EL (cell line): ENCODE data around the gene C1RL.

Experiments used
- DNase-seq: peaks from one replicate; pipeline ENCODE4 v3.0.0-alpha.2; 2016

The C1RL gene

DNA sequence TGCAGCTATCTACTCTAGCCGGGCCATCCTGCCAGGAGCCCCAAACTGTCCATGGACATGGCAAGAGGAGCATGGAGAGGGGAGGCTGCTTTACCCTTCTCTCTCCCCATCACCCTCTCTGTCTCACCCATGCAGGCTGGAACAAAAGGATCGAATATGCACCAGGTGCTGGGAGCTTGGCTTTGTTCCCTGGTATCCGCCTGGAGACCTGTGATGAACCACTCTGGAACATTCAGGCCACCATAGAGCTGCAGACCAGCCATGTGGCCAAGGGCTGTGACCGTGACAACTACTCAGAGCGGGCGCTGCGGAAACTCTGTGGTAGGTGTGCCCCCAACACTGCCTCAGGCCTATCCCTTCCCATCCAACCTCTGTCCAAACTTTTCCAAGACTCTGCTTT is 27.1 kb upstream of the C1RL start:
- no peak for DNase-seq

- DNase-seq = no peak
Measured at GRCh38 chr12:7134396-7135166, 25.6 kb upstream of the C1RL start.

DNA sequence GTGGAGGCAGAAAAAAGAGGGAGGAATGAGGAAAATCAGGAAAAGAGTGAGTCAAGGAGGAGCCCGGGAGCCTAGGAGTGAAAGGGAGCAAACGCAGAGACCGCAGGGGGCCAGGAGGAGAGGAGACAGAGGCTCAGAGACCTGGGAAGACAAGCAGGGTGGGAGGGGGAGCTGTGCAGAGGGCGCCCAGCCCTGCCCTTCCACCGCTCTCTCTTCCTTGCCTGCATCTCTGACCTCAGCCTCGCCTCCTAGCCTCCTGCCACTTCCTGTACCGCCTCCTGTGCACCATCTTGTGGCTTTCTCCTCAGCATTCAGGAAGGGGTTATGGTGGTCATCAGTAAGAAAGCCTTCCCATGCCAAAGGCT is 22.5 kb upstream of the C1RL start:
- peak; percentile 17 for DNase-seq

DNA sequence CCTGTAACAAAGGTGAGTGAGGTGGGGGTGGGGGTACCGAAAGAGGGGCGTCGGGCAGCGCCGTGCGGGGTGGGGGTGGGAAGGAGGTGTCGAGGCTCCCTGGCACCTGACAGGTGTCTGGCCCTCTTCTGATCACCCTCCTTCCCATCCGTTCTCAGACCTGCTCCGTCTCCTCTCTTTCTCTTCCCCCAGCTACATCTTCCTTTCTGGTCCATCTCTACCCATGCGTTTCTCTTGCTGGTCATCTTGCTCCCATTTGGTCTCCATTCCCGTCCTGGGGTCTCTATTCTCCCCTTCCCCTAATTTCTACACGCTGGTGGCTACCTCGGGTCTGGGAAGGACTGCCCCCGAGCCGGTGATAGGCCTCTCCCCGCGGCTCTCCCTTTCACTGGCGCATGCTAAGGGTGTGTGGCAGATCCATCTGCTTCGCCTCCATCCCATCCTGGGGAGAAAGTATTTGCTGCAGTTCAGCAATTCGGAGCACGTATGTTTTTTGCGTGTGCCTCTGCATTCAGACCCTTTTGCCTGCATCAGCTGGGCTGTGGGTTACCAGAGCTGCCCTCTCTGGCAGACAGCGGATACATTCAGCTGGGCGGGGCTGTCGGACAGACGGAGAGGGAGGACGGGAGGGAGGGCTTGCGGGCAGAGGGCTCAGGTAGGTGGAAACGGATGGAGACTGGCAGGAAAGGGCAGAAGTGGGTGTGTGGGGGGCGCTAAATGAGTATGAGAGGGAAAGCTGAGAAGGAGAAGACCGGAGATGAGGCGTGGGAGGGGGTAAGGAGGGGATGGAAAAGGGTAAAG is 21.9 kb upstream of the C1RL start:
- DNase-seq = peak; percentile 64

GRCh38 chr12:7129872-7130691 is 21.1 kb upstream of the C1RL start, which contains the start of gene CLSTN3:
Gene CLSTN3, plus strand, starts transcription at chr12:7130371. Its CDS starts 278 bp downstream, at chr12:7130649.
- DNase-seq = peak; percentile 77

DNA sequence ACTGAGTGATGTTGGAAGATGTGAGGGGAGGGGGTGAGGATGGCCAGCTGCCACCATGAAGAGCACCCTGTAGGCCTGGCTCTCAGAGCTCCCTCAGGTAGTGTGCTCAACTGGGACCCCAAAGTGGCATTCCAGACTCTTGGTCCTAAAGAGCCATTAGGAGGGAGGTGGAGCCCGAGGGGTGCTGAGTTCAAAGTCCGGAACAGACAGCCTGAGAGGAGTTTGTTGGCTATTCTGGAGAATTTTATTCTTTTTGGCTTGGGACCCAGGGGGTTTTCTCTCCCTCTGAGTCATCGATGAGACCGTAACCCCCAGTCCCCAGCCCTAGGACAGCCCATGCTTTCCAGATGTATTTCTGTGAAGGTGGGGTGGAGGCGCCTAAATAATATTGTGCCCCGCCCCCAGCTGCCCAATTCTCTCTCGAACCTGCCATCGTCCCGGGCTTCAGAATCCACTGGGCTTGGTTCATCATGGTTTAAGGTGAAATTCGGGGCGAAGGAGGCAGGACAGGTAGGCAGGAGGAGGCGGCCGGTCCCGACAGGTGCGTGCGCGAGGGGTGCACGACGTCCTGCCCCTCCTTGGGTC is 20.4 kb upstream of the C1RL start:
- DNase-seq = no peak

DNA sequence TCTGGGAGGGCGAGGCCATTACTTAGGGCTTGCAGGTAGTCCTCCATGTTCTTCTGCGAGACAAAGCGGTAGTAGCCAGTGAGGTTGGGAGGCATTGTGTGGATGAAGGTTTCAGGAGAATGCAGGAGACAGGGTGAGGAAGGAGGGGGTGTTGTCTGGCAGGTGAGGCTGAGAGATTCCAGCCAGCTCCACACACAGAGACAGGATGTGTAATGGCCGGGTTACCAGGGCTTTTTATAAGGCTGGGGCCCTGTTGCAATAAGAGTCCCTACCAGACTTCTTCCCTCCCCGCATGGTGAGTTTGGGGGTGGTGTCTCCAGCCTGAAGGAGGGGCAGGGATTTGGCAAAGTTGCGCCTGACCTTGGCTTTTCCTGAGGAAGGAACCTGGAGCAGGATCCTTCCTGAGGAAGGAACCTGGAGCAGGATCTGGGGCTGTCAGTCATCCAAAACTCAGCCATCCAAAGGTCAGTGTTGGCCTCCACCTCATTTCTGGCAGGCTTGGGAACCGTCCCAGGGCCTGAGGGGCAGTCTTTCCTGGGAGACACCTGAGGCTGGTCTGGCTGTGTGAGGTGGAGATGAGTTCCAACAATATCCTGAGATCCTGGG is 19.8 kb upstream of the C1RL start, which contains the start of gene RBP5:
Gene RBP5, minus strand, starts transcription at position 209 of the 606 bp plus-strand sequence. Its CDS starts 114 bp downstream, at position 95.
- DNase-seq = no peak

DNA sequence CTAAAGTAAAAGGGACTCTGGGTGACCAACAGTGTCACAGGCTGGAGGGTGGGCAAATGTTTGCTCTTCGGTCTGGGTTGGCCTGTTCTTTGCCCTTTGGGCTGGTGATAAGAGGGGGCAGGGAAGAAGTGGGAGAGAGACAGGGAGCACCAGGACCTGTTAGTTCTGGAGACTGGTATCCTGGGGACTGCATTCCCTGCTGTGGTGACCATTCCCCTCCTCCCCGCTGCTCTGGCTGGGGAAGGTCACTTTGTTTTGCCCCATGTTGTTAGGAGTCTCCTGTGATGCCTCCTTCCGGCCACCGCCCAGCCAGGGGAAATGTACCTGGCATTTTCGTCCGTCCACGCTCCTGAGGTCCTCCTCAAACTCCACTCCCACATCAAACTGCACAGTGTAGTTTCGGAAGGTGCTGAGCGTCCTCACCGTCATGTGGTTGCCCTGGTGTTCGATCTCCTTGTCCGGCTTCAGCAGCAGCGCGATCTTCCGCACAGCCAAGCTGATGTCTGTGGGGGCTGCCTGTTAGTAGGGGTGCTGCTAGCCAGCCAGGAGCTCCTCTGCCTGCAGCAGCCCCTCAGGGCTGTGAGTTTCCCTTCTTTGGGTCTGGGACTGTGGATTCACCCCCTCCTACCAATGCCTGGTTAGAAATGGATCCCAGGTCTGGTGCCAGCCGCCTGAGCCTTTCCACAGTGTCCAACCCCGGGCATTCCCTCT is 19.1 kb upstream of the C1RL start:
- no peak for DNase-seq

DNA sequence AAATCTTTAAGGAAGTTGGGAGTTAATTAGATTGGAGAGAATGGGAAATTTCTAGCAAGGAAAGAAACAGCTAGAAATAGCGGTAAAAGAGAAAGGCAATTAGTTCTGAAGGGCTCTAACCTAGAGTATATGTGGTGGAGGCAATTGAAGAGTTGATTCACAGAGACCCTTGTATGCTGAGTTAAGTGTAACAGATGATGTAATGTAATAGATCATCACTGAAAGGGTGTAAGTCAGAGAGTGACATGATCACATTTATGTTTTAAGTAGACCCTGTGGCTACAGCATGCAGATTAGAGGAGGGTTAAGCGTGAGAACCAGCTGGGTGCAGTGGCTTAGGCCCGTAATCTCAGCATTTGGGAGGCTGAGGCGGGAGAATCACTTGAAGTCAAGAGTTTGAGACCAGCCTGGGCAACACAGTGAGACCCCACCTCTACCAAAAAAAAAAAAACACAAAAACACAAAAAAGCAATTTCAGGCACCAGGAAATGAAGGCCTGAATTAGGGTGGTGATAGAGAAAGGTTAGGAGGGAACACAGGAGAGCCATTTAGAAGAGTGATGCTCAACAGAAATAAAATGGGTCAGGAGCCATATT is 16.7 kb upstream of the C1RL start:
- DNase-seq = no peak

DNA sequence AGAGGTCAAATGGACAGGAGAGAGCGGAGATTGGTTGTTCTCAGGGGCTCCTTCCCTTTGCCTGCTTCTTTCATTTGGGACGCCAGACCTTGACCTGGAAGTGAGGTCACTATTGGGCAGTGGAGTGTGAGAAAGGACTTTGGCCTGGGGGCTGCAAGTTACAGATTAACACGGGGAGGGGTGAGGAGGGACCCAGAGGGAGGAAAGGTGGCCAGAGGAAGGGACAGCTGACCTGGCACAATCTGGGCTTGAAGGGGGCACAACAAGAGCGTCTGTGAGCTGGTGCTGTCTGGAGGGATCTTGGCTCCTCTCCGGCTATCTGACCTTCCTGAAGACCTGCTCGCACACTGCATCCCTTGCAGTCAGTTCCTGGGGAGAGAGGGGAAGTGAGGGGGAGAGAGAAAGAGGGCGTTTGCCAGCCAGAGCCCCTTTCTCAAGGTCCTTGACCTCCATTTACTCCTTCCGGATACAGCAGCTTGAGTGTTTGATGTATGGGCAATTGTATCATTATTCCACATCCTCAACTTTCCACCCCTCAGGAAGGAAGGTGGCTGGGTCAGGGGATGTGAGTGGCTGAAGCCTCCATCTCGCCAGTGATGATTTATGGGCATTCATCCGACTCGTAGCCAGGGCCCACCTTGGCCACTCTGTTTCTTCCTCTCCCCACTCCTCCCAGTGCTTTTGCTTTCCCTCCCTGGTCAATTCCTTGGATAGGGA is 14.9 kb upstream of the C1RL start:
- DNase-seq = no peak

DNA sequence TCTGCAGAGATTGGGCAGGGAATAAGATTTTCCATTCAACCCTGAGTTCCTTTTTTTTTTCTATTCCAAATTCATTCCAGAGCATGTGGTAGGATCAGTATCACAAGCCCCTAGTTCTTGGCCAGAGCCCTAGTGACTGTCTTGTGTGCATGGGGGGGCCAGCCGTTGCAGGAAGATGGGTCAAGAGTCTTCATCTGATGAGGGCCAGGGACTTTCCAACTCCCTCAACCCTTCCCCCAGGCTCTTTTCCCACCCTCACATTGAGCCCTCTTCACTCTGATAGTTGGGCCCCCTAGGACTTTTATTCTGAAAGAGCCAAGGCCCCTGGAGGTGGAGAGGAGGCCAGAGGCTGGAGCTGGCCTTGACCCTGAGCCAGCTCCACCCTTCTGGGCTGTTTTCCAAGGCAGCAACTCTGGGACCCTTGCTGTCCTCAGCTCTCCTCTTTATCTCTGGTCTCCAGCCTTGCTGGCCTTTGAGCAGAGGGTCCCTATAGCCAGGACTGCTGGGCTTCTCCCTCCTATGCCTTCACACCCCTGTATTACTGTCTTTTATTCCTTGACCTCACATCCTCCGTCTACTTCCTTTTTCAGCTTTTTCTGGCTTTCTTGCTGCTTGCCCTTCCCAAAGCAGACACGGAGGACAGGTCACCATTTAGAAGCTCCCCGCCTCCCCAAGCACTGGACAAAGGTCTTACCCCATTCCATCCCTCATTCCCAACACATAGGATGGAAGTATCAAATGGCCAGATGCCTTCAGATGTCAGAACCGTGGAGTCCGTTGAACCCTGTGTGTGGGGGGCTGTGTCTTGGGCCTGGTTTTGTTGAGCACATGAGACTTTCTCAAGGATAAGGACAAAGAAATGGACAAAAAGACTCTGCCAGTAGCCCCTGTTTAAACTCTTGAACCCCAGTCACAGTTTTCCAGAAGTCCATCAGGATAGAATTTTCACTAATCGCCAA is 14.1 kb upstream of the C1RL start:
- no peak for DNase-seq

- no peak for DNase-seq
Measured at GRCh38 chr12:7121324-7121723, 12.3 kb upstream of the C1RL start.

DNA sequence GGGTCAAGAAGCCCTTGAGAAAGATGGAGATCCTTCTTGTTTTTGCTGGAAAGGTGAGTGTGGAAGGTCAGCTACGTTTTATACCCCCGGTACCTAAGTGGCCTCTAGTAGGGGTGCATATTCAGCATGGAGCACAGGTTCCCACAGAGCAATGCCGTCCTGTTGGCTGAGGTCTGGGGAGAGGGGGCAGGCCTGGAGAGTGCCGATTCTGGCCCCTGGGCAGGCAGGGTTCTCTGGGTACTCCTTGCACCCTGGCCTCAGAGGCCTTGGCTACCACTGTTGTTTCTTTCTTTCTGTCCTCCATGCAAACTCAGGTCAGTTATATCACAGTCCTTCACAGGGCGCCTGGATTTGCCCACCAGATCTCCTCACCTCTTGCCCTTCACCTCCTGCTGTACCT is 11.2 kb upstream of the C1RL start:
- DNase-seq = no peak

DNA sequence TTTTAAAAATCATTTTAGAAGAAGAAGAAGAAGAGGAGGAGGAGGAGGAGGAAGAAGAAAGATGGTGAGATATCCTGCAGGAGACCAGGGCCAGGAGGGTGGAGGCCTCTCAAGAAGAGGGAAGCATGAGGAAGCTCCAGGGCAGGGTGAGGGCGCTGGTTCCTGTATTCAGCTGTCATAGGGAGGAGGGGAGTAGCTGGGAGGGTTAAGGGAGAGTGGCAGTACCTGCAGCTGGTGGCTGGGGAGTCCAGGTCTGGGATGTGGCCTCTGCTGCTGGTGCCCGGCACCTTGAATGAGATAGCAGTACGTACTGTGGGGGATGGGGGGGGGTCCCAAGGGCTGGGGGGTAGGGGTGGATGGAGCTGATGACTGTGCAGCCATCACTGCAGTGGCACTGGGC is 9.9 kb upstream of the C1RL start:
- no peak for DNase-seq

DNA sequence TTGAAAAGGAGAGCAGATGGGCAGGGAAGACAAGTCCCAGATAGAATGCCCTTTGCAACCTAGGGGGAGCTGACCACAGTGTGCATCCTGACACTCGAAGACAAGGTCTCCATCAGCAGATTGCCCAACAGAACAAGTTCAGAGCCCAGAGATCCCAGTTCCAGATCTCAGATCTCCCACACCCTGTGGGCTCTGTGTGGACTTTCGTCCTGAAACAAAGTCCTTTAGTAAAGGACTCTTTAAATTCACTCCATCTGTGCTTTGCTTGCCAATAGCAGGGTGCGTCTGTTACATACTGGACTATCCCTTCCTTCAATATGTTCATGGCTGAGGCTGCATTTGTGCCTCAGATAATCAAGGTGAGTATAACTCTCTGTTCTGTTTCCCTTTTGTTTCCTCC is 8.7 kb upstream of the C1RL start:
- DNase-seq = no peak

DNA sequence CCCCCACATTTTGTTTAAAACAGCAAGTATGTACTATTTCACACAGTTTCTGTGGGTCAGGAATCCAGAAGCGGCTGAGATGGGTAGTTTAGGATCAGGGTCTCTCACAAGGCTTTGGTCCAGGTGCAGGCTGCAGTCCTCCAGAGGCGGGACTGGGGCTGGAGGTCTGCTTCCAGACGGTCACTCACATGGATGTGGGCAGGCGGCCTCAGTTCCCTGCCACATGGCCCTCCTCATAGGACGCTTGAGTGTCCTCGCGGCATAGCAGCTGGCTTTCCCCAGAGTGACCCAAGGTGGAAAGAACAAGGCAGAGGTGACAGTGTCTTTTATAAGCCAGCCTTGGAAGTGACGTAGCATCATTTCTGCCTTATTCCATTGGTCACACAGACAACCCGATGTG is 7.9 kb upstream of the C1RL start:
- no peak for DNase-seq

DNA sequence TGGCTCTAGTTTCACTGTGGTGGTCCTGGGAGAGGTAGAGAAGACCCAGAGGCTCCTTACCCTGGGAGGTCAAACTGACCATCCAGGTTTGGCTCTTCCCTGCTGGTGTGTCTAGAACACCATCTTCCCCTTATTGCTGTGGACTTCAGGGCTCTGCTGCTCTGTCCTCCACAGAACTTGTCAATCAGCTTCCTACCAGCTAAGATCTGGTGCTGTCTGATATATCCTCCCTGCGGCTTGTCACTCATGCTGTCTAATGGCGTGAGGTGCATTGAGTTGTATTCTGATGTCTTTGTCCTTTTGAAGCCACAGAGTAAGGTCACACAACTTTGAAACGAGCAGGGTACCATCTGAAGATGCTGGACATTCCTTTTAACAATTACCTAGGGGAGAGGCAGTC is 7.2 kb upstream of the C1RL start:
- DNase-seq = no peak

- DNase-seq = no peak
Measured at GRCh38 chr12:7114851-7115250, 5.8 kb upstream of the C1RL start.

GRCh38 chr12:7114008-7114407 is 5.0 kb upstream of the C1RL start:
- no peak for DNase-seq
